ENCODE measurements around the gene PLEKHA5. TPM values are rescaled to one million over a fixed set of nuclear protein-coding genes. Genes with fewer than 3 reads are reported as not detected.
A peak's percentile ranks its signal among the peaks of the same experiment; 100 is the strongest.
"Not testable (repeated sequence)": the region's sequence is repeated elsewhere in the genome, so short reads cannot be mapped to it uniquely, and the experiment has no call there.

PLEKHA5 gene
- total RNA-seq, 1 donor = 40.7 TPM

DNA sequence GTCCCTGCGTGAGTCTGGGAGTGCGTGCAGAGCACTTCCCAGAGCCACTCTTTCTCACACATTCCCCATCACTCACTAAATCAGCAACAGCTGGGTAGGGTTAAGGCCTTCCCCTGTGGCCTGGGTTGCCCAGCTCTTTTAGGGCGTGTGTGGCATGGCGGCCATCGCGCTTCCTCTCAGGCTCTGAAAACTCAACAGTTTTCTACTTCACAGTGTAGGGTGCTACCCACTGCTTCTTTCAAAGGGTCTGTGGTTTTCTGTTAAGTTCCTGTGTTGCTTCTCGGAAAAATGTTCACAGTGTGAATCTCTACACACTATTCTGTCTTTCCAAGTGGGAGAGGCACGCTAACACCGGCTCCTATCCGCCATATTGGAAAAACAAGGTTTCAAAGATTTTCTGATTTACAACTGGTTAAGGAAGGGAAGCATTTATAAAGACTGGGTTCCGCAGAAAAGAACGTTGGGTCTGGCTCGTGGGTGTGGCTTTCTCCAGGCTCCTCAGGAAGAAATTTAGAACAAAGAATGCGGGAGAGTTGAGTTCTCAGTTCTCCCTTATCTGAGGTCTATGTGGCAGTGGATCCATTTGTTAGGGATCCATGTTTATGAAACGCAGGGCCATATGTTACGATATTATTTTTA is 274.8 kb downstream of the PLEKHA5 start:
- no peak overlapping the region for H3K4me3 ChIP-seq (ENCODE audit: low read depth, low read length)
- no peak for DNase-seq (ENCODE audit: low read depth)
- TF ChIP-seq, protein P1, sequence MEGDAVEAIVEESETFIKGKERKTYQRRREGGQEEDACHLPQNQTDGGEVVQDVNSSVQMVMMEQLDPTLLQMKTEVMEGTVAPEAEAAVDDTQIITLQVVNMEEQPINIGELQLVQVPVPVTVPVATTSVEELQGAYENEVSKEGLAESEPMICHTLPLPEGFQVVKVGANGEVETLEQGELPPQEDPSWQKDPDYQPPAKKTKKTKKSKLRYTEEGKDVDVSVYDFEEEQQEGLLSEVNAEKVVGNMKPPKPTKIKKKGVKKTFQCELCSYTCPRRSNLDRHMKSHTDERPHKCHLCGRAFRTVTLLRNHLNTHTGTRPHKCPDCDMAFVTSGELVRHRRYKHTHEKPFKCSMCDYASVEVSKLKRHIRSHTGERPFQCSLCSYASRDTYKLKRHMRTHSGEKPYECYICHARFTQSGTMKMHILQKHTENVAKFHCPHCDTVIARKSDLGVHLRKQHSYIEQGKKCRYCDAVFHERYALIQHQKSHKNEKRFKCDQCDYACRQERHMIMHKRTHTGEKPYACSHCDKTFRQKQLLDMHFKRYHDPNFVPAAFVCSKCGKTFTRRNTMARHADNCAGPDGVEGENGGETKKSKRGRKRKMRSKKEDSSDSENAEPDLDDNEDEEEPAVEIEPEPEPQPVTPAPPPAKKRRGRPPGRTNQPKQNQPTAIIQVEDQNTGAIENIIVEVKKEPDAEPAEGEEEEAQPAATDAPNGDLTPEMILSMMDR (IDR thresholded peaks at IDR 0.05; ENCODE audit: insufficient read depth, low read length) = no peak

GRCh38 chr12:19409376-19409775 is 279.8 kb downstream of the PLEKHA5 start:
- TF ChIP-seq, protein P1 (IDR thresholded peaks at IDR 0.05; ENCODE audit: insufficient read depth, low read length) = no peak
- peak; percentile 70 for DNase-seq (ENCODE audit: low read depth)
- H3K4me3 ChIP-seq (ENCODE audit: low read depth, low read length) = no peak overlapping the region

DNA sequence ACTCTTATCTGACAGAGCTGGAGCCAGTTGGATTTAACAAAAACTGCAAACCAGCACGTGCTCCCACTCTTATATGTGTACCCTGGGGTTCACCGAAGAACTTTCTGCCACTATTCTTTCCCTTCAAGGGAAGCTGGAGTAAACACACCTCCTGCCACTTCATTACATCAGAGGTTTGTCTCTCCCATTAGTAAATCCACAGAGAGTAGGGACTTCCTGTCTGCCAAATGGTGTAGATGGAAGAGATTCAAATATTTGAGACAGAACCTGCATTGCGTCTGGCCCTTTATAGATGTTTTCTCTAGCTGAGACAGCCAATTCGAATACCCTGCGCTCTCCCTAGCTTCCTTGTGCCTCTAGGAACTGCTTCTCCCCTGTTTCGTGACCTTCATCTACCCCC is 280.7 kb downstream of the PLEKHA5 start:
- H3K4me3 ChIP-seq (ENCODE audit: low read depth, low read length) = no peak overlapping the region
- TF ChIP-seq, protein P1 (IDR thresholded peaks at IDR 0.05; ENCODE audit: insufficient read depth, low read length) = no peak
- DNase-seq (ENCODE audit: low read depth) = peak; percentile 25

GRCh38 chr12:19410629-19411185 is 281.2 kb downstream of the PLEKHA5 start:
- no peak overlapping the region for H3K4me3 ChIP-seq (ENCODE audit: low read depth, low read length)
- no peak for DNase-seq (ENCODE audit: low read depth)
- TF ChIP-seq, protein P1 (IDR thresholded peaks at IDR 0.05; ENCODE audit: insufficient read depth, low read length) = no peak

GRCh38 chr12:19411234-19412204 is 282.0 kb downstream of the PLEKHA5 start:
- DNase-seq (ENCODE audit: low read depth) = no peak
- H3K4me3 ChIP-seq (ENCODE audit: low read depth, low read length) = no peak overlapping the region
- TF ChIP-seq, protein P1 (IDR thresholded peaks at IDR 0.05; ENCODE audit: insufficient read depth, low read length) = no peak

DNA sequence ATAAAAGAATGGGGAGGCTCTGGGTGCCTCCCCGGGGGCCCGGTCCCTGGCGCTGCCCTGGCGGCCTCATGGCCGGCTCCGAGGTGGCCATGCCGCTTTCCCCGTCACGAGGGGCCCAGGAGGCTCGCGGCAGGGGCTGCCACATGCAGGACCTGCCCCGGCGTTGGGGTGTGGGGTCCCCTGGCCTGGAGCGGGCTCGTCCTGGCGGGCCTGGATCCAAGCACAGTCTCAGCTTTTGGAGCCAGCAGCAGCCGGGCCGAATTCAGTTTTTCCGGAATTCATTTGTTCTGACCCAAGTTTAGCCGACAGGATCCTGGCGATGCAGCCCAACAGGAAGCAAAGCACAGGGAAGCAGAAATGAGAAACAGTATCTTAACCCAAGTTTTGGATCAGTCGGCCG is 283.3 kb downstream of the PLEKHA5 start:
- peak; percentile 60 for DNase-seq (ENCODE audit: low read depth)
- peak overlapping the region; percentile 45 for H3K4me3 ChIP-seq (ENCODE audit: low read depth, low read length)
- TF ChIP-seq, protein P1 (IDR thresholded peaks at IDR 0.05; ENCODE audit: insufficient read depth, low read length) = no peak

- not testable (repeated sequence) for DNase-seq (ENCODE audit: low read depth); H3K4me3 ChIP-seq (ENCODE audit: low read depth, low read length)
Observed at GRCh38 chr12:19413582-19413981, 284.0 kb downstream of the PLEKHA5 start.

Data from fibroblast of the aortic adventitia (primary cell).